Sigmoid colon (tissue), 4 donors: Measurements from ENCODE around the gene IFNLR1.

Experiments used
- EP300 ChIP-seq, 4 donors: sonication (generic); formaldehyde crosslinking; IDR thresholded peaks; one replicate each; pipeline ENCODE4 v1.6.1; 2017; ENCODE audit warnings: antibody characterized with exemption in 4 of 4
- POLR2A ChIP-seq, 2 donors: fragments of 450-650 bp; IDR thresholded peaks; one replicate each; pipeline ENCODE4 v1.6.1; 2016; ENCODE audit warnings: antibody characterized with exemption in 2 of 2, mild to moderate bottlenecking in 2 of 2, moderate library complexity in 2 of 2
- POLR2AphosphoS5 ChIP-seq, 4 donors: sonication (generic); formaldehyde crosslinking; IDR thresholded peaks; one replicate each; pipeline ENCODE4 v1.6.1; 2017; ENCODE audit warnings: antibody characterized with exemption in 4 of 4
- TF ChIP-seq, protein P1 (sequence below), 4 experiments: fragments of 450-650 bp in 3 of 4; fragments of 200-600 bp in 1 of 4; IDR thresholded peaks; one replicate each; pipeline ENCODE4 v1.5.1; 2016 to 2019; ENCODE audit warnings: antibody characterized with exemption in 4 of 4, mild to moderate bottlenecking in 3 of 4, moderate library complexity in 2 of 4

DNA sequence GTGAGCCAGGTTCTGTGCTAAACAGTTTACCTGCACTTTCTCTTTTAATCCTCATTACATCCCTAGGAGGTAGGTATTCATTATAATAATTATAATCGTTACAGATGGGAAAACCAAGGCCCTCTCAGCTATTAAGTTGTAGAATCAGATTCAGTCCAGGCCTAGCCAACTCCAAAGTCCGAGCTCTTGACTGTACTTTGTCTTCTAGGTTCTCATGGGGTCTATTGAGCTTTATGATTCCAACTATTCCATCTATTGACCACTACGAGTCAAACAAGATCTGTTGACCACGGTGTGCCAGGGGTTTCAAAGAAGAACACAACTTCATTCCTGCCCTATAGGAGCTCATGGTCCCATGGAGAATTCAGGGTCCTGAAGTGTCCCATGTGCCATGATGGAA is 2.0 kb downstream of the IFNLR1 start:
- TF ChIP-seq, protein P1, sequence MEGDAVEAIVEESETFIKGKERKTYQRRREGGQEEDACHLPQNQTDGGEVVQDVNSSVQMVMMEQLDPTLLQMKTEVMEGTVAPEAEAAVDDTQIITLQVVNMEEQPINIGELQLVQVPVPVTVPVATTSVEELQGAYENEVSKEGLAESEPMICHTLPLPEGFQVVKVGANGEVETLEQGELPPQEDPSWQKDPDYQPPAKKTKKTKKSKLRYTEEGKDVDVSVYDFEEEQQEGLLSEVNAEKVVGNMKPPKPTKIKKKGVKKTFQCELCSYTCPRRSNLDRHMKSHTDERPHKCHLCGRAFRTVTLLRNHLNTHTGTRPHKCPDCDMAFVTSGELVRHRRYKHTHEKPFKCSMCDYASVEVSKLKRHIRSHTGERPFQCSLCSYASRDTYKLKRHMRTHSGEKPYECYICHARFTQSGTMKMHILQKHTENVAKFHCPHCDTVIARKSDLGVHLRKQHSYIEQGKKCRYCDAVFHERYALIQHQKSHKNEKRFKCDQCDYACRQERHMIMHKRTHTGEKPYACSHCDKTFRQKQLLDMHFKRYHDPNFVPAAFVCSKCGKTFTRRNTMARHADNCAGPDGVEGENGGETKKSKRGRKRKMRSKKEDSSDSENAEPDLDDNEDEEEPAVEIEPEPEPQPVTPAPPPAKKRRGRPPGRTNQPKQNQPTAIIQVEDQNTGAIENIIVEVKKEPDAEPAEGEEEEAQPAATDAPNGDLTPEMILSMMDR (IDR thresholded peaks at IDR 0.05) = no peak
- TF ChIP-seq POLR2A (IDR thresholded peaks at IDR 0.05) (no peak), POLR2AphosphoS5 (IDR thresholded peaks at IDR 0.05) (no peak), EP300 (IDR thresholded peaks at IDR 0.05) (no peak)
